ENCODE measurements around the gene CACNA1H. TPM values are rescaled to one million over a fixed set of nuclear protein-coding genes. Genes with fewer than 3 reads are reported as not detected.

Gene CACNA1H
- total RNA-seq, 1 experiment from 2014 or later = 19.7 TPM

DNA sequence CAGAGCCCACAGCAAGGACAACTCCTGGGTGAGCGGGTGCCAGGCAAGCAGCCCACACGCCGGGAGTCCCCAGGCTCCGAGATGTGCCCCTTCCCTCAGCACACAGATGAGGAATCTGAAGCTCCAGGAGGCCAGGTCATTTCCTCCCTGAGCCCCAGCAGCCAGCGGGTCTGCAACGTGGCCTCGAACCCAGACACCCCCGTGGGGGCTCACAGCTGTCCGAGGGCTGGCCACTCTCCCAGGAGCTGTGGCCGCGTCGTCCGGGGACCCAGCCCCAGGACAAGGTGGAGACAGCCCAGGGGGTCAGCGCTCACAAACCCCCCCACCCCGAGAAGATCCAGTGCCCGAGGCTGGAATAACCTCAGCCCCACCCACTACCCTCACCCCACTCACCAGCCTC, 39.4 kb upstream of the CACNA1H start:
- Histone ChIP-seq H3K27ac (ENCODE audit: low read depth, low read length, poor library complexity, severe bottlenecking) (no peak overlapping the region), H3K27me3 (replicated peaks; ENCODE audit: insufficient read depth, low read depth, low read length, poor library complexity) (no peaks in the 10 kb centered on the region), H3K36me3 (ENCODE audit: insufficient read depth, low read length, poor library complexity, severe bottlenecking) (no peaks in the 10 kb centered on the region), H3K4me3 (ENCODE audit: low read depth, low read length, poor library complexity, severe bottlenecking) (no peak overlapping the region), H3K9me3 (ENCODE audit: low read depth, low read length, poor library complexity, severe bottlenecking) (no peaks in the 10 kb centered on the region), H3K4me1 (ENCODE audit: insufficient read depth, low read length, poor library complexity, severe bottlenecking) (no peaks in the 10 kb centered on the region)
- TF ChIP-seq EZH2 (IDR thresholded peaks at IDR 0.05; ENCODE audit: borderline replicate concordance, low read depth, low read length, poor library complexity, severe bottlenecking) (no peak), CTCF (conservative IDR thresholded peaks at IDR 0.05; ENCODE audit: low read depth, low read length) (no peak)
- BruUV-seq (replicated peaks) = no TSS peak
- POLR2A ChIA-PET (ENCODE audit: low non-redundant PET) = no interaction called here
- CTCF ChIA-PET = no interaction called here
- DNase-seq (ENCODE audit: low spot score) = no peak
- intact Hi-C loops (cut with micrococcal nuclease; ENCODE audit: unreplicated experiment) = no loop called here

GRCh38 chr16:1113889-1114526, 38.9 kb upstream of the CACNA1H start:
- intact Hi-C loops (cut with micrococcal nuclease; ENCODE audit: unreplicated experiment) = no loop called here
- no TSS peak for BruUV-seq (replicated peaks)
- POLR2A ChIA-PET (ENCODE audit: low non-redundant PET) = no interaction called here
- CTCF ChIA-PET = no interaction called here
- Histone ChIP-seq H3K27ac (ENCODE audit: low read depth, low read length, poor library complexity, severe bottlenecking) (no peak overlapping the region), H3K27me3 (replicated peaks; ENCODE audit: insufficient read depth, low read depth, low read length, poor library complexity) (no peaks in the 10 kb centered on the region), H3K9me3 (ENCODE audit: low read depth, low read length, poor library complexity, severe bottlenecking) (no peaks in the 10 kb centered on the region), H3K4me1 (ENCODE audit: insufficient read depth, low read length, poor library complexity, severe bottlenecking) (no peaks in the 10 kb centered on the region), H3K36me3 (ENCODE audit: insufficient read depth, low read length, poor library complexity, severe bottlenecking) (no peaks in the 10 kb centered on the region), H3K4me3 (ENCODE audit: low read depth, low read length, poor library complexity, severe bottlenecking) (no peak overlapping the region)
- no peak for DNase-seq (ENCODE audit: low spot score)
- TF ChIP-seq EZH2 (IDR thresholded peaks at IDR 0.05; ENCODE audit: borderline replicate concordance, low read depth, low read length, poor library complexity, severe bottlenecking) = no peak
- no peak for TF ChIP-seq CTCF (conservative IDR thresholded peaks at IDR 0.05; ENCODE audit: low read depth, low read length)

GRCh38 chr16:1116693-1117077, 36.2 kb upstream of the CACNA1H start:
- no peaks in the 10 kb centered on the region for H3K27me3 ChIP-seq (replicated peaks; ENCODE audit: insufficient read depth, low read depth, low read length, poor library complexity)
- H3K9me3 ChIP-seq (ENCODE audit: low read depth, low read length, poor library complexity, severe bottlenecking) = no peaks in the 10 kb centered on the region
- no peak overlapping the region for H3K4me3 ChIP-seq (ENCODE audit: low read depth, low read length, poor library complexity, severe bottlenecking)
- no peaks in the 10 kb centered on the region for H3K4me1 ChIP-seq (ENCODE audit: insufficient read depth, low read length, poor library complexity, severe bottlenecking)
- POLR2A ChIA-PET (ENCODE audit: low non-redundant PET) = no interaction called here
- no peaks in the 10 kb centered on the region for H3K36me3 ChIP-seq (ENCODE audit: insufficient read depth, low read length, poor library complexity, severe bottlenecking)
- no peak for DNase-seq (ENCODE audit: low spot score)
- TF ChIP-seq CTCF (conservative IDR thresholded peaks at IDR 0.05; ENCODE audit: low read depth, low read length) (no peak), EZH2 (IDR thresholded peaks at IDR 0.05; ENCODE audit: borderline replicate concordance, low read depth, low read length, poor library complexity, severe bottlenecking) (no peak)
- intact Hi-C loops (cut with micrococcal nuclease; ENCODE audit: unreplicated experiment) = no loop called here
- no peak overlapping the region for H3K27ac ChIP-seq (ENCODE audit: low read depth, low read length, poor library complexity, severe bottlenecking)
- BruUV-seq (replicated peaks) = no TSS peak
- CTCF ChIA-PET = no interaction called here

All from A673 (cell line).